Liver (tissue), 9 donors: ENCODE measurements around the gene SEBOX. TPM values are rescaled to one million over a fixed set of nuclear protein-coding genes. Genes with fewer than 3 reads are reported as not detected.

Experiments used
- DNase-seq: peaks from one replicate; pipeline ENCODE4 v3.0.0-alpha.2; 2017; ENCODE audit warnings: low spot score
- H3K27ac ChIP-seq, 2 donors: one replicate each; pipeline ENCODE4 v1.7.0; 2013; ENCODE audit warnings: inconsistent platforms in 2 of 2, low read length in 2 of 2, control low read depth in 1 of 2, low read depth in 1 of 2, mild to moderate bottlenecking in 1 of 2
- H3K27me3 ChIP-seq, 4 donors: one replicate each; pipeline versions ENCODE4 v1.6.1 to v1.7.0; 2013; ENCODE audit warnings: low read length in 3 of 4, inconsistent platforms in 1 of 4, mild to moderate bottlenecking in 1 of 4, moderate library complexity in 1 of 4; ENCODE audit not compliant: control insufficient read depth in 4 of 4, insufficient read depth in 4 of 4
- H3K36me3 ChIP-seq, 4 donors: one replicate each; pipeline versions ENCODE4 v1.6.1 to v1.7.0; 2013; ENCODE audit warnings: low read length in 3 of 4, mild to moderate bottlenecking in 3 of 4, low read depth in 1 of 4, moderate library complexity in 1 of 4; ENCODE audit not compliant: control insufficient read depth in 4 of 4, insufficient read depth in 3 of 4
- H3K4me1 ChIP-seq, 4 donors: one replicate each; pipeline versions ENCODE4 v1.6.1 to v1.7.0; 2013; ENCODE audit warnings: low read length in 3 of 4, mild to moderate bottlenecking in 3 of 4, moderate library complexity in 1 of 4; ENCODE audit not compliant: control insufficient read depth in 4 of 4, insufficient read depth in 4 of 4
- H3K4me3 ChIP-seq, 3 donors: one replicate each; pipeline versions ENCODE4 v1.6.1 to v1.7.0; 2013; ENCODE audit warnings: low read length in 3 of 3, control low read depth in 1 of 3, low read depth in 1 of 3, mild to moderate bottlenecking in 1 of 3
- H3K9ac ChIP-seq, 2 donors: one replicate each; pipeline ENCODE4 v1.7.0; 2013; ENCODE audit warnings: low read length in 2 of 2, mild to moderate bottlenecking in 2 of 2, moderate library complexity in 2 of 2, control low read depth in 1 of 2, low read depth in 1 of 2
- H3K9me3 ChIP-seq, 4 donors: one replicate each; pipeline versions ENCODE4 v1.6.1 to v1.7.0; 2013; ENCODE audit warnings: low read length in 3 of 4; ENCODE audit not compliant: control insufficient read depth in 4 of 4
- CTCF ChIP-seq: fragments of 150-350 bp; IDR thresholded peaks from 2 replicates; pipeline ENCODE4 v1.5.1; 2017; ENCODE audit warnings: improper control_type of control experiment, low read depth, low read length; ENCODE audit not compliant: missing input control
- EGR1 ChIP-seq, 2 donors: IDR thresholded peaks; 2 replicates each; pipeline ENCODE4 v1.6.1; 2016 to 2018; ENCODE audit warnings: antibody characterized with exemption in 2 of 2, low read depth in 2 of 2
- GABPA ChIP-seq, 2 donors: IDR thresholded peaks in 1 of 2; conservative IDR thresholded peaks in 1 of 2; 2 replicates each; pipeline ENCODE4 v1.6.1; 2016; ENCODE audit warnings: antibody characterized with exemption in 2 of 2, mild to moderate bottlenecking in 1 of 2, moderate library complexity in 1 of 2
- HNF4A ChIP-seq, 2 donors: conservative IDR thresholded peaks; 2 replicates each; pipeline ENCODE4 v1.6.1; 2016; ENCODE audit warnings: antibody characterized with exemption in 2 of 2, mild to moderate bottlenecking in 2 of 2
- HNF4G ChIP-seq: IDR thresholded peaks from 2 replicates; pipeline ENCODE4 v1.6.1; 2016; ENCODE audit warnings: antibody characterized with exemption
- JUND ChIP-seq, 2 donors: IDR thresholded peaks; 2 replicates each; pipeline ENCODE4 v1.6.1; 2016; ENCODE audit warnings: antibody characterized with exemption in 2 of 2
- NR2F2 ChIP-seq: IDR thresholded peaks from 2 replicates; pipeline ENCODE4 v1.6.1; 2016; ENCODE audit warnings: antibody characterized with exemption
- RAD21 ChIP-seq, 2 donors: IDR thresholded peaks; 2 replicates each; pipeline ENCODE4 v1.6.1; 2016; ENCODE audit warnings: antibody characterized with exemption in 2 of 2, mild to moderate bottlenecking in 2 of 2
- REST ChIP-seq: IDR thresholded peaks from 2 replicates; pipeline ENCODE4 v1.6.1; 2016; ENCODE audit warnings: antibody characterized with exemption, mild to moderate bottlenecking
- SP1 ChIP-seq: IDR thresholded peaks from 2 replicates; pipeline ENCODE4 v1.6.1; 2018; ENCODE audit warnings: antibody characterized with exemption, mild to moderate bottlenecking
- YY1 ChIP-seq: IDR thresholded peaks from 2 replicates; pipeline ENCODE4 v1.6.1; 2016; ENCODE audit warnings: antibody characterized with exemption, mild to moderate bottlenecking
- ZBTB33 ChIP-seq: IDR thresholded peaks from 2 replicates; pipeline ENCODE4 v1.6.1; 2016; ENCODE audit warnings: antibody characterized with exemption
- WGBS: extraction: QIAGEN DNeasy Blood & Tissue Kit; methylation state at CpG from one replicate; pipeline ENCODE4 v1.1.7; 2013; 5-methylcytosine and 5-hydroxymethylcytosine counted together
- polyA plus RNA-seq, 2 donors: library from polyadenylated mRNA; stranded (reverse) in 1 of 2; unstranded in 1 of 2; fragments of 200-250 nt in 1 of 2; fragments of >200 nt in 1 of 2; fragmentation: Nextera tagmentation in 1 of 2; extraction: Ambion mirVana in 1 of 2; gene quantifications; one replicate each; pipeline versions ENCODE4 v1.2.1 to v1.2.3, GENCODE V29; 2013 to 2015
- total RNA-seq, 2 donors: library from RNA; depleted of rRNA; stranded (reverse); fragments of >200 nt; gene quantifications; one replicate each; pipeline ENCODE4 v1.2.3, GENCODE V29; 2014
- TF ChIP-seq, protein P1 (sequence below): IDR thresholded peaks from 2 replicates; pipeline ENCODE4 v1.6.1; 2016; ENCODE audit warnings: antibody characterized with exemption
- TF ChIP-seq, protein P2 (sequence below): IDR thresholded peaks from 2 replicates; pipeline ENCODE4 v1.6.1; 2016; ENCODE audit warnings: antibody characterized with exemption
- donor health status: healthy.
- donor health status: healthy.
- donor health status: healthy.
- donor health status: healthy.
- donor health status: healthy.

The SEBOX gene
- total and polyA plus RNA-seq, 4 donors, result 0.19 to 0.59 TPM; not detected in 2

DNA sequence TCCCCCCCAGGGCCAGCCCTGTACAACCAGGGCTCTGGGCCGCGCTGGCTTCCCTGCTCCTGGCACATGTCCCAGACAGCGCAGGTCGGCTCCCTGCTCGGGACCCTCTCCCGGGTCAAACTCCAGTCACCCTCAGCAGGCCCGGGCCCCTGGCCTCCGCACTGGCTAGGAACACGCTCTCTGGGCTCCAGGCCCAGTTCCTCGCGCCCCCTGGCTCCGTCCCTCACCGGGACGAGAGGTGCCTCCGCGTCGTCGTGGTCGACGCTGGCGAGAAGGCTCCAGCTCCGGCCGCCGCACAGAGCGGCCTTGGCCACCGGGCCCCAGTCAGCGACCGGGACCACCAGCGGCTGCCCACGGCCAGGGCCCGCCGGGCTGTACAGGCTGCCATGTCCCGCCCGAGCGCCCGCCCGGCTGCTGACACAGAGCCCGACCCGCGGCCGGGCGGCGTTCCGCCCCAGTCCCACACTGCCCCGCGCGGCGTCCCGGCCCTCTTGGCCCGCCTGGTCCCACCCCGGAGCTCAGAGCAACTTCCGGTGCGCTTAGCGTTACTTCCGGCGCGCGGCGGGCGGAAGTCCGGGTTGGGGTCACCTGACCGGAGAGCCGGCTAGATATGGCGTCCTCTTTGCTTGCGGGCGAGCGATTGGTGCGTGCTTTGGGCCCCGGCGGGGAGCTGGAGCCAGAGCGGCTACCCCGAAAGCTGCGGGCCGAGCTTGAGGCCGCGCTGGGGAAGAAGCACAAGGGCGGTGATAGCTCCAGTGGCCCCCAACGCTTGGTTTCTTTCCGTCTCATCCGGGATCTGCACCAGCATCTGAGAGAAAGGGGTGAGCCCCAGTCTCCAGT, 7.7 kb downstream of the SEBOX start, which contains the start of gene POLDIP2:
Gene POLDIP2 (minus strand): TSS at position 467 of the 840 bp plus-strand sequence. CDS start 79 bp downstream, at position 388.
- H3K36me3 ChIP-seq, result peaks cover 12 to 48% (median 42%) of the 10 kb centered on the region in 4 donors
- peak; percentile 95 for DNase-seq
- no peaks in the 10 kb centered on the region for H3K27me3 ChIP-seq
- no peak for TF ChIP-seq CTCF
- peak; percentile 69 for TF ChIP-seq REST
- no peak for TF ChIP-seq HNF4G
- TF ChIP-seq GABPA (IDR thresholded peaks at IDR 0.05 in 1 of 2, conservative IDR thresholded peaks at IDR 0.05 in 1 of 2), result peak; percentile 92 to 98
- peak; percentile 33 to 43 for TF ChIP-seq RAD21 (IDR thresholded peaks at IDR 0.05)
- TF ChIP-seq ZBTB33, result peak; percentile 63
- peak in 1 of 2 donors; percentile 84 for TF ChIP-seq EGR1 (IDR thresholded peaks at IDR 0.05; ENCODE audit: low read depth in 2 of 2)
- TF ChIP-seq, protein P1, sequence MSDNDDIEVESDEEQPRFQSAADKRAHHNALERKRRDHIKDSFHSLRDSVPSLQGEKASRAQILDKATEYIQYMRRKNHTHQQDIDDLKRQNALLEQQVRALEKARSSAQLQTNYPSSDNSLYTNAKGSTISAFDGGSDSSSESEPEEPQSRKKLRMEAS, result peak; percentile 2
- TF ChIP-seq HNF4A (conservative IDR thresholded peaks at IDR 0.05), result peak; percentile 20 to 34
- TF ChIP-seq JUND (IDR thresholded peaks at IDR 0.05), result no peak
- TF ChIP-seq YY1, result peak; percentile 98
- peak within 1 kb of the TSS; percentile 77 to 97 (median 82) for H3K4me3 ChIP-seq
- H3K4me1 ChIP-seq, result peaks cover 4 to 32% (median 24%) of the 10 kb centered on the region in 4 donors
- peak within 1 kb of the TSS; percentile 60 to 94 for H3K9ac ChIP-seq
- under 1% methylated on average over 80 of the region's 80 CpGs for WGBS
- peak within 1 kb of the TSS; percentile 78 to 80 for H3K27ac ChIP-seq
- no peaks in the 10 kb centered on the region for H3K9me3 ChIP-seq

DNA sequence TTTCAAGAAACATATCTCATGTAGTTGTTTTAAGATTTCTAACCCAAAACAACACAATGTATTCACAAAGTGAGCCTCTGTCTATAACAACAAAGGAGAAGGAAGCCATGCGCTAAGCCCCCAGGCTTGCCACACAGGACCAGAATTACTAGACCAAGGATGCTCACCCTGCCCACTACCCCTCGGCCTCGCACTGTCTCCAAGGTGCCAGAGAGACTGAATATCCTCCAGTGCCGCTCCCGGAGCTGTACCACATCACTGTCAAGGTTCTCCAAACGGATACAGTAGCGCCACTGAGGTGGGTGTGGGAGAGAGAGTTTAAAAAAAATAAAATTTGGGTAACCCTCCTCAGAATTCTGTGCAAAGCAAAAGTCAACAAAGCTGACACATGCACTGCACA, 14.7 kb downstream of the SEBOX start:
- no peak overlapping the region for H3K9ac ChIP-seq
- H3K27ac ChIP-seq, result no peak overlapping the region
- no peak for DNase-seq
- no peaks in the 10 kb centered on the region for H3K27me3 ChIP-seq
- H3K4me3 ChIP-seq, result no peak overlapping the region
- WGBS, result 96% methylated on average over 7 of the region's 7 CpGs
- H3K4me1 ChIP-seq, result peaks cover 17 to 51% (median 37%) of the 10 kb centered on the region in 4 donors
- H3K36me3 ChIP-seq, result peaks cover 15 to 61% (median 52%) of the 10 kb centered on the region in 4 donors
- H3K9me3 ChIP-seq, result no peaks in the 10 kb centered on the region
- TF ChIP-seq RAD21 (IDR thresholded peaks at IDR 0.05) (no peak), YY1 (no peak), EGR1 (IDR thresholded peaks at IDR 0.05; ENCODE audit: low read depth in 2 of 2) (no peak), NR2F2 (no peak), HNF4G (no peak), GABPA (IDR thresholded peaks at IDR 0.05 in 1 of 2, conservative IDR thresholded peaks at IDR 0.05 in 1 of 2) (no peak), ZBTB33 (no peak), CTCF (no peak), JUND (IDR thresholded peaks at IDR 0.05) (no peak), SP1 (no peak)
- TF ChIP-seq, protein P2, sequence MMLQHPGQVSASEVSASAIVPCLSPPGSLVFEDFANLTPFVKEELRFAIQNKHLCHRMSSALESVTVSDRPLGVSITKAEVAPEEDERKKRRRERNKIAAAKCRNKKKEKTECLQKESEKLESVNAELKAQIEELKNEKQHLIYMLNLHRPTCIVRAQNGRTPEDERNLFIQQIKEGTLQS, result no peak
- TF ChIP-seq, protein P1, result no peak
